ENCODE measurements around the gene MINDY3.

Gene MINDY3

GRCh38 chr10:15804109-15804508 is 56.2 kb downstream of the MINDY3 start:
- DNase-seq, result no peak

- no peak for DNase-seq
Observed at GRCh38 chr10:15802375-15802949, 57.8 kb downstream of the MINDY3 start.

GRCh38 chr10:15801641-15802040 is 58.7 kb downstream of the MINDY3 start:
- no peak for DNase-seq

- DNase-seq, result no peak
Observed at GRCh38 chr10:15801147-15801546, 59.2 kb downstream of the MINDY3 start.

GRCh38 chr10:15797346-15797745 is 63.0 kb downstream of the MINDY3 start:
- DNase-seq, result no peak

- DNase-seq, result no peak
Observed at GRCh38 chr10:15796762-15797161, 63.5 kb downstream of the MINDY3 start.

GRCh38 chr10:15796098-15796759 is 64.1 kb downstream of the MINDY3 start:
- DNase-seq, result no peak

- no peak for DNase-seq
Observed at GRCh38 chr10:15795036-15795792, 65.1 kb downstream of the MINDY3 start.

- DNase-seq, result no peak
Observed at GRCh38 chr10:15794569-15794968, 65.7 kb downstream of the MINDY3 start.

GRCh38 chr10:15793664-15794063 is 66.6 kb downstream of the MINDY3 start:
- no peak for DNase-seq

- DNase-seq, result no peak
Observed at GRCh38 chr10:15792777-15793176, 67.5 kb downstream of the MINDY3 start.

GRCh38 chr10:15791816-15792524 is 68.3 kb downstream of the MINDY3 start:
- no peak for DNase-seq

- no peak for DNase-seq
Observed at GRCh38 chr10:15789793-15790525, 70.3 kb downstream of the MINDY3 start.

GRCh38 chr10:15787426-15787825 is 72.9 kb downstream of the MINDY3 start:
- no peak for DNase-seq

- DNase-seq, result no peak
Observed at GRCh38 chr10:15784662-15785300, 75.5 kb downstream of the MINDY3 start.

- no peak for DNase-seq
Observed at GRCh38 chr10:15783941-15784636, 76.2 kb downstream of the MINDY3 start.

- no peak for DNase-seq
Observed at GRCh38 chr10:15782851-15783250, 77.5 kb downstream of the MINDY3 start.

- DNase-seq, result no peak
Observed at GRCh38 chr10:15781381-15781960, 78.8 kb downstream of the MINDY3 start.

GRCh38 chr10:15780353-15781135 is 79.8 kb downstream of the MINDY3 start:
- DNase-seq, result peak; percentile 37

- no peak for DNase-seq
Observed at GRCh38 chr10:15775513-15775912, 84.8 kb downstream of the MINDY3 start.

Measured in left hindlimb (tissue), 1 donor.